NCI-H1694 (cell line): ENCODE data around the gene CRIP3.

Experiments used
- DNase-seq: peaks from one replicate; lab custom pipeline; 2025; lab: John Stamatoyannopoulos, UW

CRIP3 gene

GRCh38 chr6:43287717-43288679, 20.6 kb downstream of the CRIP3 start:
- DNase-seq: no peak

GRCh38 chr6:43286980-43287716, 21.5 kb downstream of the CRIP3 start:
- no peak for DNase-seq

- no peak for DNase-seq
These were observed 22.1 kb downstream of the CRIP3 start for GRCh38 chr6:43286456-43286979.

GRCh38 chr6:43285832-43286231, 22.8 kb downstream of the CRIP3 start:
- DNase-seq: no peak

- no peak for DNase-seq
These were observed 23.4 kb downstream of the CRIP3 start for GRCh38 chr6:43284991-43285781.

GRCh38 chr6:43283905-43284304, 24.7 kb downstream of the CRIP3 start:
- DNase-seq: no peak

- DNase-seq: no peak
These were observed 25.1 kb downstream of the CRIP3 start for GRCh38 chr6:43283514-43283901.

- no peak for DNase-seq
These were observed 25.8 kb downstream of the CRIP3 start for GRCh38 chr6:43282636-43283513.

GRCh38 chr6:43282060-43282459, 26.6 kb downstream of the CRIP3 start:
- no peak for DNase-seq

- no peak for DNase-seq
These were observed 28.4 kb downstream of the CRIP3 start for GRCh38 chr6:43280234-43280633.

GRCh38 chr6:43278524-43279078, 30.0 kb downstream of the CRIP3 start:
- no peak for DNase-seq

GRCh38 chr6:43277643-43278523, 30.7 kb downstream of the CRIP3 start:
- no peak for DNase-seq

GRCh38 chr6:43277306-43277642, 31.4 kb downstream of the CRIP3 start:
- no peak for DNase-seq

- DNase-seq: no peak
These were observed 31.9 kb downstream of the CRIP3 start for GRCh38 chr6:43276577-43277305.

- DNase-seq: no peak
These were observed 32.6 kb downstream of the CRIP3 start for GRCh38 chr6:43275801-43276576.

- DNase-seq: no peak
These were observed 33.6 kb downstream of the CRIP3 start for GRCh38 chr6:43274916-43275597.

- DNase-seq: no peak
These were observed 34.3 kb downstream of the CRIP3 start for GRCh38 chr6:43274127-43274915.
